CD4-positive, alpha-beta T cell (primary cell): ENCODE data around the gene GALNT14. TPM values are rescaled to one million over a fixed set of nuclear protein-coding genes. Genes with fewer than 3 reads are reported as not detected.

Source experiments
- ATAC-seq: fragments of 200-7000 bp; cut with Tn5 transposase; one replicate; pipeline ENCODE4 v1.10.0; 2022; ENCODE audit warnings: mild to moderate bottlenecking; ENCODE audit not compliant: poor library complexity
- CTCF ChIA-PET: fragments of 350-600 bp; sonication (Branson Sonifier 250); formaldehyde crosslinking; loops from one replicate; lab custom pipeline; 2021; ENCODE audit warnings: antibody characterized with exemption, inconsistent platforms; lab: Charles Lee
- POLR2A ChIA-PET: fragments of 350-600 bp; sonication (Branson Sonifier 250); formaldehyde crosslinking; loops from one replicate; lab custom pipeline; 2021; ENCODE audit warnings: antibody characterized with exemption, inconsistent platforms; lab: Charles Lee
- DNase-seq, 14 experiments: peaks; one replicate each; pipeline ENCODE4 v3.0.0-alpha.2; 2013 to 2020; ENCODE audit warnings: mixed read lengths in 2 of 14
- H3K27ac ChIP-seq, 2 donors: one replicate each; pipeline versions ENCODE4 v1.5.1 to v1.7.0; 2013; ENCODE audit warnings: low read length in 2 of 2, low read depth in 1 of 2, mild to moderate bottlenecking in 1 of 2
- H3K27me3 ChIP-seq, 2 experiments: 1 replicate in 1 of 2; 2 replicates in 1 of 2; pipeline versions ENCODE4 v1.6.1 to v1.7.0; 2013; ENCODE audit warnings: low read length in 2 of 2, control low read depth in 1 of 2, mild to moderate bottlenecking in 1 of 2, moderate library complexity in 1 of 2; ENCODE audit not compliant: insufficient read depth in 2 of 2, control insufficient read depth in 1 of 2
- H3K36me3 ChIP-seq: one replicate; pipeline ENCODE4 v1.6.1; 2013; ENCODE audit warnings: low read length, control low read depth; ENCODE audit not compliant: insufficient read depth
- H3K4me1 ChIP-seq: one replicate; pipeline ENCODE4 v1.6.1; 2013; ENCODE audit warnings: low read length, control low read depth; ENCODE audit not compliant: insufficient read depth
- H3K4me3 ChIP-seq: one replicate; pipeline ENCODE4 v1.5.1; 2013; ENCODE audit warnings: mild to moderate bottlenecking, low read length, moderate library complexity
- H3K9me3 ChIP-seq, 2 experiments: 1 replicate in 1 of 2; 2 replicates in 1 of 2; pipeline versions ENCODE4 v1.6.1 to v1.7.0; 2013; ENCODE audit warnings: low read length in 2 of 2, mild to moderate bottlenecking in 2 of 2, control low read depth in 1 of 2, moderate library complexity in 1 of 2; ENCODE audit not compliant: control insufficient read depth in 1 of 2, insufficient read depth in 1 of 2
- H3K27ac Mint-ChIP-seq: one replicate; pipeline ENCODE4 v1.8.0; 2020; ENCODE audit warnings: mixed read lengths
- H3K27me3 Mint-ChIP-seq: one replicate; pipeline ENCODE4 v1.8.0; 2021; ENCODE audit warnings: mixed read lengths
- H3K36me3 Mint-ChIP-seq: one replicate; pipeline ENCODE4 v1.8.0; 2021; ENCODE audit warnings: low read depth, mixed read lengths
- H3K4me1 Mint-ChIP-seq: one replicate; pipeline ENCODE4 v1.8.0; 2021; ENCODE audit warnings: low read depth, mixed read lengths
- H3K4me3 Mint-ChIP-seq: one replicate; pipeline ENCODE4 v1.8.0; 2020; ENCODE audit warnings: mild to moderate bottlenecking, mixed read lengths
- H3K9me3 Mint-ChIP-seq: one replicate; pipeline ENCODE4 v1.8.0; 2020; ENCODE audit warnings: mixed read lengths
- intact Hi-C, 2 experiments: fragments of 100-400 bp; cut with DNase I in 1 of 2; cut with micrococcal nuclease in 1 of 2; formaldehyde crosslinking; loops; one replicate each; pipeline versions ENCODE4 v1.15.1 to v1.9.0; 2023 to 2025; cut with DNase I, micrococcal nuclease
- total RNA-seq, 174 experiments: library from RNA in 2 of 174; stranded (reverse) in 2 of 174; gene quantifications; one replicate each; pipeline ENCODE4 v1.2.3 and lab custom pipeline; 2021 to 2026
- TF ChIP-seq, protein P1 (sequence below): fragments of 200-600 bp; IDR thresholded peaks from one replicate; pipeline ENCODE4 v1.8.0; 2022; ENCODE audit warnings: antibody characterized with exemption, mild to moderate bottlenecking

GALNT14 gene
- total RNA-seq, 2 experiments from 2014 or later: not detected

DNA sequence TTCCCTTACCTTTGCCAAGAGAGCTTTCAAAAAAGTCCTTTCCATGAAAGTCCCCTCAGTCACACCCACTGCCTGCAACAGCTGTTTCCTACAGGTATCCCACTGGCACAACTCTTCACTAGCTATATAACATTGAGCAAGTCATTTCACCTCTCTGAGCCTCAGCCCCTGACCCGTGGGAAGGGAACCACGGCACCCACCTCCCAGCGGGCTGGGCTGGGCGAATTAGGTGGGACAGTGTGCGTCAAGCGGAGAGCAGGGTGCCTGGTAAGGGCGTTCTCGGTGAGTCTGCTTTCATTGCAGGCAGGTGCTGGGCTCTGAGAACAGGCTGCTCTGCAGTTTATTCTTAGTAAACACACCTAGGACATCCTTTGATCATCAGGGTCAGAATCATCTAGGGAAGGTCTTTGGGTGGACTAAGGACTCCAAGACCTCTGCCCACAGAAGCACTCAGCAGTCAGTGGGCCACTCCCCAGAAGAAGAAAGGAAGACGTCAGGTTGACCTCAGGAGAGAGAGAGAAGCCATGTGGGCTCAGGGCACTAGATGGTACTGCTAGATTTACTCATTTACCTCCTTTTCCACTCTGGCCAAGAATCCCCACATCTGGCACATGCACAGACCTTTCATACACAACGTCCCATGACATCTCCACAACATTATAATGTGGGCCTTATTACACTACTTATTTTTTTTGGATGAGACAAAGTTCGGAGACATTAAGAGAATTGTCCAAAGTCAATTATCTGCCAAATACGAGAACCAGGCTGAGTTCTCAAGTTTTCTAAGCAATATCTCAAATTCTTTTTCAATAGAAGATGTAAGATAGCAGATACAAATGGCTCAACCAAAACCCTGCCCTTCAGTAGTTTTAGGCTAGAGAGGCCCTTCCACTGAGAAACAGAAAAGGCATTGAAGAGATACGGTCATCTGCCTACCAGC, 79.9 kb downstream of the GALNT14 start:
- intact Hi-C loops: no loop called here
- no peaks in the 10 kb centered on the region for H3K9me3 Mint-ChIP-seq
- POLR2A ChIA-PET: no interaction called here

DNA sequence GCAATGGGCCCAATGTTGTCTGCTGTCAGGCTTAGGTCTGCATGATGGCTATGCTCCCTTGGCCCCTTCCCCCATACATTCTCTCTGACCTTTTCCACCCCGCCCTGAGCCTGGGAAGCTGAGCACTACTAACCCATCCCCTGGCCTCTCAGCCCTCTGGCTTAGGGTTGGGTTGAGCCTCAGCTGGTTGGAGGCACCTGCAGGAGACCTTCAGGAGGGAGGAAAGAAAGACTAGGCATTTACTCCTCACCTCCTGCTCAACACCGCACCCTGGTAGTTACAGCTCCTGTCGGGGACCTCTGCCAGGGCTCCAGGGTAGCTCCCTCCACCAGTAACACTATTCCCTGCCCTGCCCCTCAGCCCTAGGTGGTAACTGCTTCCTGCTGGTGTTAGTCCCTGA, 80.5 kb downstream of the GALNT14 start:
- no peaks in the 10 kb centered on the region for H3K4me1 Mint-ChIP-seq
- CTCF ChIA-PET: no interaction called here
- Histone ChIP-seq H3K27me3 (no peaks in the 10 kb centered on the region), H3K4me3 (no peak overlapping the region), H3K4me1 (no peaks in the 10 kb centered on the region), H3K27ac (no peak overlapping the region), H3K36me3 (no peaks in the 10 kb centered on the region), H3K9me3 (no peaks in the 10 kb centered on the region)
- TF ChIP-seq, protein P1, sequence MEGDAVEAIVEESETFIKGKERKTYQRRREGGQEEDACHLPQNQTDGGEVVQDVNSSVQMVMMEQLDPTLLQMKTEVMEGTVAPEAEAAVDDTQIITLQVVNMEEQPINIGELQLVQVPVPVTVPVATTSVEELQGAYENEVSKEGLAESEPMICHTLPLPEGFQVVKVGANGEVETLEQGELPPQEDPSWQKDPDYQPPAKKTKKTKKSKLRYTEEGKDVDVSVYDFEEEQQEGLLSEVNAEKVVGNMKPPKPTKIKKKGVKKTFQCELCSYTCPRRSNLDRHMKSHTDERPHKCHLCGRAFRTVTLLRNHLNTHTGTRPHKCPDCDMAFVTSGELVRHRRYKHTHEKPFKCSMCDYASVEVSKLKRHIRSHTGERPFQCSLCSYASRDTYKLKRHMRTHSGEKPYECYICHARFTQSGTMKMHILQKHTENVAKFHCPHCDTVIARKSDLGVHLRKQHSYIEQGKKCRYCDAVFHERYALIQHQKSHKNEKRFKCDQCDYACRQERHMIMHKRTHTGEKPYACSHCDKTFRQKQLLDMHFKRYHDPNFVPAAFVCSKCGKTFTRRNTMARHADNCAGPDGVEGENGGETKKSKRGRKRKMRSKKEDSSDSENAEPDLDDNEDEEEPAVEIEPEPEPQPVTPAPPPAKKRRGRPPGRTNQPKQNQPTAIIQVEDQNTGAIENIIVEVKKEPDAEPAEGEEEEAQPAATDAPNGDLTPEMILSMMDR: no peak
- ATAC-seq: no peak
- H3K4me3 Mint-ChIP-seq: no peak overlapping the region
- no peak for DNase-seq
- H3K9me3 Mint-ChIP-seq: no peaks in the 10 kb centered on the region
- H3K27me3 Mint-ChIP-seq: peaks cover 5% of the 10 kb centered on the region
- POLR2A ChIA-PET: no interaction called here
- H3K36me3 Mint-ChIP-seq: no peaks in the 10 kb centered on the region
- intact Hi-C loops: no loop called here
- no peak overlapping the region for H3K27ac Mint-ChIP-seq

More for the DNA sequence above, 79.9 kb downstream of the GALNT14 start:
- Histone ChIP-seq H3K4me3 (no peak overlapping the region), H3K27ac (no peak overlapping the region), H3K9me3 (no peaks in the 10 kb centered on the region), H3K36me3 (no peaks in the 10 kb centered on the region), H3K27me3 (no peaks in the 10 kb centered on the region), H3K4me1 (no peaks in the 10 kb centered on the region)
- peaks cover 4% of the 10 kb centered on the region for H3K27me3 Mint-ChIP-seq
- H3K4me1 Mint-ChIP-seq: no peaks in the 10 kb centered on the region
- H3K27ac Mint-ChIP-seq: no peak overlapping the region
- H3K36me3 Mint-ChIP-seq: no peaks in the 10 kb centered on the region
- ATAC-seq (no peak), DNase-seq (no peak)
- TF ChIP-seq, protein P1: no peak
- CTCF ChIA-PET: no interaction called here
- no peak overlapping the region for H3K4me3 Mint-ChIP-seq

DNA sequence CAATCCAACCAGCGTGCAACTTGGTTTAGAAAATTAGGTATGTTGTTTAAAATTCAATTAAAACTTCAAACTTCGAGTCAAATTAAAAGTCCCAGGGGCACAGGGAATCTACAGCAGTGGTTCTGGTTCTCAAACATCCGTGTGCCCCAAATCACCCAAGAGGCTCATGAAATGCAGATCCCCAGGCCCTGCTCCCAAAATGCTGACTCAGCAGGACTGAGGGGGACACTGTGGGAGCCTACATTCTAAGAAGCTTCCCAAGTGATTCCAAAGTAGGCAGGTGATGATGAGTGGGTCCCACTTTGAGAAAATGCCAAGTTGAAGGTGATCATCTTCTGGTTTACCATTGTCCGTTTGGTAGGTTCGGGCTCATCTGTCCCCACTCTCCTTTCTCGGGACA, 82.3 kb downstream of the GALNT14 start:
- Mint-ChIP-seq H3K27ac (no peak overlapping the region), H3K9me3 (no peaks in the 10 kb centered on the region), H3K4me3 (no peak overlapping the region), H3K27me3 (peaks cover 5% of the 10 kb centered on the region), H3K36me3 (no peaks in the 10 kb centered on the region), H3K4me1 (no peaks in the 10 kb centered on the region)
- POLR2A ChIA-PET: no interaction called here
- intact Hi-C loops: no loop called here
- DNase-seq (no peak), ATAC-seq (no peak)
- no peak overlapping the region for H3K4me3 ChIP-seq
- H3K27ac ChIP-seq: no peak overlapping the region
- H3K27me3 ChIP-seq: no peaks in the 10 kb centered on the region
- H3K4me1 ChIP-seq: no peaks in the 10 kb centered on the region
- CTCF ChIA-PET: no interaction called here
- H3K9me3 ChIP-seq: no peaks in the 10 kb centered on the region
- TF ChIP-seq, protein P1: no peak
- no peaks in the 10 kb centered on the region for H3K36me3 ChIP-seq
